Activated CD8-positive, alpha-beta T cell treated with anti-CD3 and anti-CD28 coated beads for 36 hours (primary cell): ENCODE data around the gene CLINT1. TPM values are rescaled to one million over a fixed set of nuclear protein-coding genes. Genes with fewer than 3 reads are reported as not detected.

Experiments
- ATAC-seq: fragments of 200-7000 bp; cut with Tn5 transposase; one replicate; pipeline ENCODE4 v1.10.0; 2021; ENCODE audit warnings: mild to moderate bottlenecking, moderate library complexity
- CTCF ChIA-PET: fragments of 350-600 bp; sonication (Branson Sonifier 250); formaldehyde crosslinking; loops from one replicate; lab custom pipeline; 2021; ENCODE audit warnings: antibody characterized with exemption; lab: Charles Lee
- POLR2A ChIA-PET: fragments of 350-600 bp; sonication (Branson Sonifier 250); formaldehyde crosslinking; loops from one replicate; lab custom pipeline; 2021; ENCODE audit warnings: antibody characterized with exemption; lab: Charles Lee
- DNase-seq: peaks from one replicate; pipeline ENCODE4 v3.0.0-alpha.2; 2020
- H3K27ac Mint-ChIP-seq: one replicate; pipeline ENCODE4 v1.8.0; 2021; ENCODE audit warnings: mild to moderate bottlenecking, mixed read lengths
- H3K27me3 Mint-ChIP-seq: one replicate; pipeline ENCODE4 v1.8.0; 2021; ENCODE audit warnings: mixed read lengths
- H3K36me3 Mint-ChIP-seq: one replicate; pipeline ENCODE4 v1.8.0; 2021; ENCODE audit warnings: low read depth, mixed read lengths
- H3K4me1 Mint-ChIP-seq: one replicate; pipeline ENCODE4 v1.8.0; 2021; ENCODE audit warnings: low read depth, mixed read lengths
- H3K4me3 Mint-ChIP-seq: one replicate; pipeline ENCODE4 v1.8.0; 2021; ENCODE audit warnings: mild to moderate bottlenecking, moderate library complexity, mixed read lengths
- H3K9me3 Mint-ChIP-seq: one replicate; pipeline ENCODE4 v1.8.0; 2021; ENCODE audit warnings: mixed read lengths
- CTCF ChIP-seq: fragments of 200-600 bp; IDR thresholded peaks from one replicate; pipeline ENCODE4 v1.8.0; 2022; ENCODE audit warnings: antibody characterized with exemption, mild to moderate bottlenecking
- intact Hi-C: fragments of 100-400 bp; cut with micrococcal nuclease; formaldehyde crosslinking; loops from one replicate; pipeline ENCODE4 v1.10.0; 2022
- total RNA-seq, 2 experiments: library from RNA; stranded (reverse); gene quantifications; one replicate each; pipeline ENCODE4 v1.2.3, GENCODE V29; 2021

The CLINT1 gene
- total RNA-seq, 2 experiments from 2014 or later = 56.8 to 60.7 TPM

GRCh38 chr5:157866536-157866935 is 7.6 kb upstream of the CLINT1 start:
- intact Hi-C loops = no loop called here
- H3K27ac Mint-ChIP-seq = no peak overlapping the region
- no peaks in the 10 kb centered on the region for H3K27me3 Mint-ChIP-seq
- ChIA-PET POLR2A (no interaction called here), CTCF (no interaction called here)
- no peak overlapping the region for H3K4me3 Mint-ChIP-seq
- H3K4me1 Mint-ChIP-seq = peaks cover 29% of the 10 kb centered on the region
- H3K36me3 Mint-ChIP-seq = no peaks in the 10 kb centered on the region
- DNase-seq (no peak), ATAC-seq (no peak)
- H3K9me3 Mint-ChIP-seq = peaks cover 3% of the 10 kb centered on the region
- no peak for TF ChIP-seq CTCF

- CTCF ChIA-PET = no interaction called here
- peaks cover 3% of the 10 kb centered on the region for H3K9me3 Mint-ChIP-seq
- no peak overlapping the region for H3K4me3 Mint-ChIP-seq
- POLR2A ChIA-PET = interaction anchor here (0.6 kb wide), 1 partner anchor 527 kb away, joined by 3 read pairs; no protein-coding TSS in a partner anchor
- TF ChIP-seq CTCF = no peak
- H3K36me3 Mint-ChIP-seq = no peaks in the 10 kb centered on the region
- no peak overlapping the region for H3K27ac Mint-ChIP-seq
- peaks cover 29% of the 10 kb centered on the region for H3K4me1 Mint-ChIP-seq
- ATAC-seq = no peak
- intact Hi-C loops = no loop called here
- H3K27me3 Mint-ChIP-seq = no peaks in the 10 kb centered on the region
- no peak for DNase-seq
Measured at GRCh38 chr5:157865781-157866180, 6.8 kb upstream of the CLINT1 start.

- POLR2A ChIA-PET = no interaction called here
- Mint-ChIP-seq H3K27ac (peak overlapping the region; percentile 18), H3K4me1 (peaks cover 40% of the 10 kb centered on the region), H3K36me3 (no peaks in the 10 kb centered on the region), H3K4me3 (no peak overlapping the region), H3K27me3 (no peaks in the 10 kb centered on the region), H3K9me3 (no peaks in the 10 kb centered on the region)
- intact Hi-C loops = no loop called here
- TF ChIP-seq CTCF = no peak
- DNase-seq (peak; percentile 36), ATAC-seq (no peak)
- CTCF ChIA-PET = no interaction called here
Measured at GRCh38 chr5:157864067-157864466, 5.1 kb upstream of the CLINT1 start.

GRCh38 chr5:157862183-157862851 is 3.4 kb upstream of the CLINT1 start:
- no peak for ATAC-seq
- Mint-ChIP-seq H3K4me1 (peaks cover 44% of the 10 kb centered on the region), H3K36me3 (no peaks in the 10 kb centered on the region), H3K9me3 (no peaks in the 10 kb centered on the region), H3K27me3 (no peaks in the 10 kb centered on the region), H3K4me3 (no peak overlapping the region), H3K27ac (no peak overlapping the region)
- CTCF ChIA-PET = interaction anchor here (0.6 to 1.6 kb wide), 3 partner anchors 10 to 42 kb away, joined by 3 read pairs; no protein-coding TSS in a partner anchor
- DNase-seq = no peak
- POLR2A ChIA-PET = interaction anchor here (1.7 kb wide), 1 partner anchor 10 kb away, joined by 7 read pairs; no protein-coding TSS in a partner anchor
- intact Hi-C loops = no loop called here
- no peak for TF ChIP-seq CTCF
